Measurements from ENCODE around the gene ADAMTSL3. TPM values are rescaled to one million over a fixed set of nuclear protein-coding genes. Genes with fewer than 3 reads are reported as not detected.

Gene ADAMTSL3, protein sequence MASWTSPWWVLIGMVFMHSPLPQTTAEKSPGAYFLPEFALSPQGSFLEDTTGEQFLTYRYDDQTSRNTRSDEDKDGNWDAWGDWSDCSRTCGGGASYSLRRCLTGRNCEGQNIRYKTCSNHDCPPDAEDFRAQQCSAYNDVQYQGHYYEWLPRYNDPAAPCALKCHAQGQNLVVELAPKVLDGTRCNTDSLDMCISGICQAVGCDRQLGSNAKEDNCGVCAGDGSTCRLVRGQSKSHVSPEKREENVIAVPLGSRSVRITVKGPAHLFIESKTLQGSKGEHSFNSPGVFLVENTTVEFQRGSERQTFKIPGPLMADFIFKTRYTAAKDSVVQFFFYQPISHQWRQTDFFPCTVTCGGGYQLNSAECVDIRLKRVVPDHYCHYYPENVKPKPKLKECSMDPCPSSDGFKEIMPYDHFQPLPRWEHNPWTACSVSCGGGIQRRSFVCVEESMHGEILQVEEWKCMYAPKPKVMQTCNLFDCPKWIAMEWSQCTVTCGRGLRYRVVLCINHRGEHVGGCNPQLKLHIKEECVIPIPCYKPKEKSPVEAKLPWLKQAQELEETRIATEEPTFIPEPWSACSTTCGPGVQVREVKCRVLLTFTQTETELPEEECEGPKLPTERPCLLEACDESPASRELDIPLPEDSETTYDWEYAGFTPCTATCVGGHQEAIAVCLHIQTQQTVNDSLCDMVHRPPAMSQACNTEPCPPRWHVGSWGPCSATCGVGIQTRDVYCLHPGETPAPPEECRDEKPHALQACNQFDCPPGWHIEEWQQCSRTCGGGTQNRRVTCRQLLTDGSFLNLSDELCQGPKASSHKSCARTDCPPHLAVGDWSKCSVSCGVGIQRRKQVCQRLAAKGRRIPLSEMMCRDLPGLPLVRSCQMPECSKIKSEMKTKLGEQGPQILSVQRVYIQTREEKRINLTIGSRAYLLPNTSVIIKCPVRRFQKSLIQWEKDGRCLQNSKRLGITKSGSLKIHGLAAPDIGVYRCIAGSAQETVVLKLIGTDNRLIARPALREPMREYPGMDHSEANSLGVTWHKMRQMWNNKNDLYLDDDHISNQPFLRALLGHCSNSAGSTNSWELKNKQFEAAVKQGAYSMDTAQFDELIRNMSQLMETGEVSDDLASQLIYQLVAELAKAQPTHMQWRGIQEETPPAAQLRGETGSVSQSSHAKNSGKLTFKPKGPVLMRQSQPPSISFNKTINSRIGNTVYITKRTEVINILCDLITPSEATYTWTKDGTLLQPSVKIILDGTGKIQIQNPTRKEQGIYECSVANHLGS (N-terminal part only)
- total RNA-seq (2022; extraction: Qiagen RNA extraction) = 0.19 to 0.67 TPM (median 0.35 TPM) in 5 replicates

DNA sequence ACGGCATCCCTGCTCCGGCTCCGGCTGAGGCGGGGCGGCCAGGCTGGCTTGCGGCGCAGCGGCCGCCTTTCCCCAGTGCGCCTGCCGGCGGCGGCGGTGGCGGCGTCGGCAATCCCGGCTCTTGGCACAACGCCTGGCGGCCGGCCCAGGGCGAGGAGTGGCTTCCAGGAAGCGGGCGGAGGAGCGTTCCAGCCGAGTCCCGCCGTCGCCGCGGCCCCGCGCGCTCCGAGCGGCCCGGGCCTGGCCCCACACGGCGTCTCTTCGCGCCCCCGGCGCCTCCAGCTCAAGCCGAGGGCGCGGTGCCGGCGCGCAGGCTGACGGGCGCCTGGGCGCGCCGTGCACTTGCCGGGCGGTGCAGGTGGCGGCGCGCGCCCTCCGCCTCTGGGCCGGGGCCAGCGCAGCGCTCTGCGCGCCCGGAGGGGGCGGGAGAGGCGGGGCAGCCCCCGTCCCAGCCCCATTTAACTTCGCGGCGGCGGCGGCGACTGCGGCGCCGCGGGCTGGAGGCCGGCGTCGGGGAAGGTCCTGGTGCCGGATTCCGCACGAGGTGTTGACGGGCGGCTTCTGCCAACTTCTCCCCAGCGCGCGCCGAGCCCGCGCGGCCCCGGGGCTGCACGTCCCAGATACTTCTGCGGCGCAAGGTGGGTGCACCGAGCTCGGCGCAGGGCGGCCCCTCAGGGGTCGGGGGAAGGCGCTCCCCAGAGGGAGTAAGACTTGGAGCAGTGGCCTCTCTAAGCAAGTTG, at the start of gene ADAMTSL3:
Gene ADAMTSL3 (plus strand): TSS at position 485 of the 740 bp plus-strand sequence. CDS start 1,639 bp downstream, outside the sequence.

Other genes starting within 250 kb of the ADAMTSL3 start
- 0.47 to 1.3 TPM (median 0.78 TPM) in 5 replicates for gene SH3GL3, start 206.8 kb upstream of the ADAMTSL3 start, total RNA-seq (2022; extraction: Qiagen RNA extraction)

Measured in A549 treated with Mapracorat at 1 μM for 4 hours (cell line).